Fibroblast of the aortic adventitia (primary cell): ENCODE results near the gene EEF2. TPM values are rescaled to one million over a fixed set of nuclear protein-coding genes. Genes with fewer than 3 reads are reported as not detected.
"Not testable (repeated sequence)": the region's sequence is repeated elsewhere in the genome, so short reads cannot be mapped to it uniquely, and the experiment has no call there.

Experiments used
- DNase-seq: peaks from one replicate; pipeline ENCODE4 v3.0.0-alpha.2; 2010; ENCODE audit warnings: low read depth
- H3K4me3 ChIP-seq: 2 replicates; pipeline ENCODE4 v1.5.1; 2011; ENCODE audit warnings: low read depth, mild to moderate bottlenecking, control low read depth, low read length, moderate library complexity
- CTCF ChIP-seq: IDR thresholded peaks from 2 replicates; pipeline ENCODE4 v1.5.1; 2011; ENCODE audit warnings: mild to moderate bottlenecking, low read length, control low read depth, inconsistent platforms; ENCODE audit not compliant: insufficient read depth
- total RNA-seq: library from RNA; depleted of rRNA; stranded (reverse); fragments of >200 nt; gene quantifications from 2 replicates; pipeline ENCODE4 v1.2.3, GENCODE V29; 2012; ENCODE audit warnings: low replicate concordance

EEF2 gene
- total RNA-seq, 1 donor = 1,964 TPM

- no peak overlapping the region for H3K4me3 ChIP-seq
- DNase-seq = no peak
- TF ChIP-seq CTCF = no peak
These were observed 20.7 kb downstream of the EEF2 start for GRCh38 chr19:3964256-3965194.

DNA sequence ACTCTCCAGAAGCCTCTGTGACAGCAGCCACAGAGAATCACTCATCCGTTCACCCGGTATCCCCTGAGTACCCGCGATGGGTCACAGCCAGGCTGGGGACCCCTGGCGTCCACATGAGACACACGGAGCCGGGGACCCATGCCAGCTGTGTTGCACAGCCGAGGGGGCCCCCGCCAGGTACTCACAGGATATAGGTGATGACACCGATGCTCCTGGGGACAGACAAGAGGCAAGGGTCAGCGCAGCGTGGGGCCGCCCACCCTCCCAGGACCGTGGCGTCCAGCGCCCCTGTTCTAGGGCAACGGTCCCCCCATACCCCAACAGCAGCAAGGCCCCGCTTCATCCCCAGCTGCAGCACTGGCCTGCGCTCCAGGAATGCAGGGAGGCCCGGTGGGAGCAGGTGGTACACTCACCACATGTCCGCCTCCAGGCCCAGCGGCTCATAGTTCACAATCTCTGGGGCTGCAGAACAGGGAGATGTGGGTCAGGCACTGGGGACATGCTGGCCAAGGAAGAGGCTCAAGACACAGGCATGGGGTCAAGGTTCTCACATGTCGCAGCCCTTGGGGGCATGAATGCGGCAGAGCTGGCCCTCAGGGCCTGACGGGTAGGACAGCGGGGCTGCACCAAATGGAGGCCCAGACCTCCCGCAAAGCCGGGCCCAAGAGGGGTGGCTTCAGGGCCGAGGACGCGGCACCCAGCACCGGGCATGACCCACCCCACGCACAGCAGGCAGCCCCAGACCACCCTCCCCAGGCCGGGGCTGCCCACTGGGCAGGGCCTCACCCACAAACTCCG, 21.6 kb downstream of the EEF2 start:
- no peak overlapping the region for H3K4me3 ChIP-seq
- DNase-seq = no peak
- no peak for TF ChIP-seq CTCF

DNA sequence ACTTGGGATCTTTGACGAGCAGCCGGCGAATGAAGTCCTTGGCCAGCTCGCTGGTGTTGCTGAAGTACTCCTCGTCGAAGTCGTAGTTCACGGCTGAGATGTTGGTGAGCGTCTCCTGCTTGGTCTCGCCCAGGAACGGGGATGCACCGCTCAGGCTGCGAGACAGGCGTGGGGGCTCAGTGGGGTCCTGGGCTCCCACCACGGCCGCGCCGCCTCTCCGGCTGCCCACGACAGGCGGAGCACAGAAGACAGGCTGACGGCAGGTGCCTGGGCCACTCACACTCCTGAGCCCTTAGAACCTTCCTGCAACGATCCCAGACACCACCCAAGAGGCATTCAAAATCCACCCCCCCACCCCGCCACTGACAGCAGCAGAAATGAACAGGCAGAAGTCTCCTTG, 24.3 kb downstream of the EEF2 start:
- no peak overlapping the region for H3K4me3 ChIP-seq
- DNase-seq = no peak
- TF ChIP-seq CTCF = no peak

DNA sequence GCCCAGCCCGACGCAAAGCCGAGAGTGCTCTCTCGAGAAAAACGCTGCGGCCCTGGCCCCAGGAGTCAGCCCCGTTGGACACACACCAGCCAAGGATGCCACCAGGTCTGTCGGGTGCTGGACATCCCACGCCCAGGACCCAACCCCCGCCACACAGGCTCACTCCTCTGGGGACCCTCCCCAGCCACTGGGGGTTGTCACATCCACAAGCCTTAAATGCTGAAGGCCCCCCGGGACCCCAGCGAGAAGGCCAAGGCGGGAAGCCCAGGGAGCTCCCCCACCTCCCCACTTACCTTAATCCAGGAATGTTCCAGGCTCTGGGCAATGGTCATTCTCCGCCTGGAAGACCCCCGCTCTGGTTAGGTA, 25.5 kb downstream of the EEF2 start:
- H3K4me3 ChIP-seq = no peak overlapping the region

DNA sequence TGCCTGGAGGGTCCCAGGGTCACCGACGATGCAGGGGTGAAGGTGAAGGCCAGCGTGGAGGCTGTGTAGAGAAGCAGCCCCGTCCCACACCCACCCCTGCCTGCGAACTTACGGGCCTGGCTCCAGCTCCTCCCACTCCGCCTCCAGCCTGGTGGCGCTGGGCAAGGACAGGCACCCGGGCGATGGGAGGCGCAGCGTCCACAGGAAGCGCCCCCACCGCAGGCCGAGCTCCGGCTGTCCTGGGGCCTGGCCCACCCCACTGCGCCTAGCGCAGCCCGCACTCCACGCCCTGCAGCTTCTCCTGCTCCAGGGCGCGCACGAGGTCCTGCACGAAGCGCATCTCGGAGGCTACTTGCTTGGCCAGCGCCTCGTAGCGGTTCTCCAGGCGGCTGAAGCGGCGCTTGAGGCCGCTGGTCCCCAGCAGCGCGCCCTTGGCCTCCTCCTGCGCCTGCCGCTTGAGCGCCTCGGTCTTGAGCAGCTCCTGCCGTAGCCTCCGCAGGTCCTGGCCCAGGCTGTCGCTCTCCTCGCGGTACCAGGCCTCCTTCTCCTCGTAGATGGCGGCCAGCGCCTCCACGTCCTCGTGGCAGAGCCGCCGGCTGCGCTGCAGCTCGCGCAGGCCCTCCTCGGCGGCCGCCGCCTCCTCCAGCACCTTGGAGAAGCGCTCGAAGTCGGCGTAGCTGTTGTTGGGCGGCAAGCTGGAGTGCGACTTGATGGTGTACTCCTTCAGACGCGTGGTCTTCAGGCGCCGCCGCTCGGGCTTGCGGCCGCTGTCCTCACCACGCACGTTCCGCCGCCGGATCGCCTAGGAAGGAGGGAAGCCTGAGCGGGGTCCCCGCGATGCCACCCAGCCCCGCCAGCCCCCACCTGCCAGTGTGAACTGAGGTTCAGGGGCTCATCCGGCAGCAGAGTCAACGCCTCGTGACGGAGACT, 26.2 kb downstream of the EEF2 start:
- H3K4me3 ChIP-seq = no peak overlapping the region
- DNase-seq = no peak
- TF ChIP-seq CTCF = no peak

More for the DNA sequence above, 25.5 kb downstream of the EEF2 start:
- no peak for DNase-seq
- TF ChIP-seq CTCF = no peak

GRCh38 chr19:3955688-3956087, 29.6 kb downstream of the EEF2 start:
- DNase-seq = no peak
- no peak for TF ChIP-seq CTCF
- no peak overlapping the region for H3K4me3 ChIP-seq

- not testable (repeated sequence) for DNase-seq, H3K4me3 ChIP-seq
These were observed 30.0 kb downstream of the EEF2 start for GRCh38 chr19:3955276-3955675.
